Lower leg skin (tissue), 3 donors: ENCODE measurements around the gene DLGAP3.

Experiments used
- CTCF ChIP-seq, 3 donors: fragments of 450-650 bp; IDR thresholded peaks; one replicate each; pipeline ENCODE4 v1.5.1; 2016; ENCODE audit warnings: antibody characterized with exemption in 3 of 3, mild to moderate bottlenecking in 3 of 3, moderate library complexity in 2 of 3
- POLR2A ChIP-seq, 2 donors: fragments of 450-650 bp; IDR thresholded peaks; one replicate each; pipeline ENCODE4 v1.6.1; 2016 to 2017; ENCODE audit warnings: antibody characterized with exemption in 2 of 2, mild to moderate bottlenecking in 1 of 2, moderate library complexity in 1 of 2

- TF ChIP-seq CTCF (IDR thresholded peaks at IDR 0.05) (no peak), POLR2A (IDR thresholded peaks at IDR 0.05) (no peak)
Measured at GRCh38 chr1:34965597-34965996, 36.1 kb upstream of the DLGAP3 start.
